ENCODE measurements around the gene AKAP10.

The AKAP10 gene

DNA sequence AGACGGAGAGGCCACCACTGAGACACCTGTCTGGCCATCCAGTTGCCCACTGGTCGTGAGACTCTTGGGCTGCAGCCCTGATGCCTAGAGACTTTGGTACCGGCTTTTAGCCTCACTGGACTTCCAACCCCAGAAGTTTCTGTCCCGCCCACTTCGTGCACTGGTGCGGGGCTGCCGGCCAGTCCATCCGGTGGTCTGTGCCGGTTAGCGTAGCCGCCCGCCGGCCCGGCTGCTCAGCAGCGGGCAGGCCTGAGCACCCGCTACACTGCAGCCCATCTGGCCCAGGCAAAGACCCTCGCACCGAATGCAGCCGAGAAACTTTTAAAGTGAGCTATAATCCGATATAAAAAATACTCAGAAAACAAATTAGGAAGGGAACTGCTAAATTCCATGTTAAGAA, 30.7 kb downstream of the AKAP10 start:
- Histone ChIP-seq H3K9ac (ENCODE audit: low read length) (no peak overlapping the region), H3K27me3 (ENCODE audit: low read depth, low read length) (no peaks in the 10 kb centered on the region), H3K27ac (ENCODE audit: low read length) (no peak overlapping the region), H2AFZ (ENCODE audit: low read depth, low read length) (no peak overlapping the region), H3K4me3 (ENCODE audit: low read length) (no peak overlapping the region), H3K36me3 (replicated peaks; ENCODE audit: low read depth, low read length) (no peaks in the 10 kb centered on the region), H3K4me1 (ENCODE audit: low read length) (no peaks in the 10 kb centered on the region), H3K9me3 (ENCODE audit: insufficient read depth, low read length) (no peaks in the 10 kb centered on the region), H3K79me2 (ENCODE audit: low read length) (peaks cover 8% of the 10 kb centered on the region; the same call in 1 of the 2 replicates), H3K4me2 (ENCODE audit: low read length) (no peak overlapping the region), H4K20me1 (ENCODE audit: insufficient read depth, low read length) (no peaks in the 10 kb centered on the region)
- no peak for TF ChIP-seq EZH2phosphoT487 (IDR thresholded peaks at IDR 0.05; ENCODE audit: low read depth)
- TF ChIP-seq, protein P1, sequence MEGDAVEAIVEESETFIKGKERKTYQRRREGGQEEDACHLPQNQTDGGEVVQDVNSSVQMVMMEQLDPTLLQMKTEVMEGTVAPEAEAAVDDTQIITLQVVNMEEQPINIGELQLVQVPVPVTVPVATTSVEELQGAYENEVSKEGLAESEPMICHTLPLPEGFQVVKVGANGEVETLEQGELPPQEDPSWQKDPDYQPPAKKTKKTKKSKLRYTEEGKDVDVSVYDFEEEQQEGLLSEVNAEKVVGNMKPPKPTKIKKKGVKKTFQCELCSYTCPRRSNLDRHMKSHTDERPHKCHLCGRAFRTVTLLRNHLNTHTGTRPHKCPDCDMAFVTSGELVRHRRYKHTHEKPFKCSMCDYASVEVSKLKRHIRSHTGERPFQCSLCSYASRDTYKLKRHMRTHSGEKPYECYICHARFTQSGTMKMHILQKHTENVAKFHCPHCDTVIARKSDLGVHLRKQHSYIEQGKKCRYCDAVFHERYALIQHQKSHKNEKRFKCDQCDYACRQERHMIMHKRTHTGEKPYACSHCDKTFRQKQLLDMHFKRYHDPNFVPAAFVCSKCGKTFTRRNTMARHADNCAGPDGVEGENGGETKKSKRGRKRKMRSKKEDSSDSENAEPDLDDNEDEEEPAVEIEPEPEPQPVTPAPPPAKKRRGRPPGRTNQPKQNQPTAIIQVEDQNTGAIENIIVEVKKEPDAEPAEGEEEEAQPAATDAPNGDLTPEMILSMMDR (IDR thresholded peaks at IDR 0.05; ENCODE audit: low read depth, low read length) = no peak

DNA sequence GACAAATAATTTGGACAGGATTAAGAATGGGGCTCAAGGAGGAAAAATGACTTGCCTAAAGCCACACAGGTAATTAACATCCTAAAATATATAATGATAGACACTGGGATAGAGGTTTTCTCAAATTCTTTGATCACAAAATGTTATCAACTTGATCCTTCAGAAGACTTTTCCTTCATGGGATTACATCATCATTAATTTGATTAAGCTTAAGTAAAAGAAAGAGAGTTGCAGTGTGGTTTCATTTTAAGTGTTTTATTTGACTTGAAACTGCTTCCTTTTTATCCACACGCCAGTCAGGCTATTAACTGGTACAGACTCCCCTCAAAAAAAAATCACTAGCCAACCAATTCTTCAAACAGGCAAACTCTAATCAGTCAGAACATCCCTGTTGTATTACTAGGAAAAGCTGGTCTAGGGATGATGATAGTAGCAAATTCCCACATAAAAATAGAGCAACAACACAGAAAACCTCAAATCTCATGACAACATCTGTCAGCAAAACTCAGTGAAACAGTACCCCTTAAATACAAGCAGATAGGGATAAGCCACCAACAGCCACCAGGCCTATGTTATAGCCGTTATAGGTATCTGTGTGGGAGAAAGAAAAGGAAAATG, 32.5 kb downstream of the AKAP10 start:
- no peak overlapping the region for H3K4me3 ChIP-seq (ENCODE audit: low read length)

DNA sequence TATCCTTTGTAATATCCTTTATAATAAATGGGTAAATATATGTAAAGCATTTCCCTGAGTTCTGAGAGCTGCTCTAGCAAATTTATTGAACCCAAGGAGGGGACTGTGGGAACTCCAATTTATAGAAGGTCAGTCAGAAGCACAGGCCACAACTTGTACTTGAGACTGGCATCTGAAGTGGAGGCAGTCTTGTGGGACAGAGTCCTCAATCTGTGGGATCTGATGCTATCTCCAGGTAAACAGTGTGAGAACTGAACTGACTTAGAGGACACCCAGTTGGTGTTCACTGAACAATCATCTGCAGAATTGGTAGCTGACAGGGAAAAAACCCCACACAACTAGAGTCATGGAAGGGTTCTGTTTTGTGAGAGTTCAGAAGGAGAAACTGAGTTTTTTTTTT, 34.0 kb downstream of the AKAP10 start:
- H3K4me3 ChIP-seq (ENCODE audit: low read length) = no peak overlapping the region
- no peaks in the 10 kb centered on the region for H4K20me1 ChIP-seq (ENCODE audit: insufficient read depth, low read length)
- H3K27ac ChIP-seq (ENCODE audit: low read length) = no peak overlapping the region
- no peak overlapping the region for H2AFZ ChIP-seq (ENCODE audit: low read depth, low read length)
- H3K4me2 ChIP-seq (ENCODE audit: low read length) = no peak overlapping the region
- no peaks in the 10 kb centered on the region for H3K4me1 ChIP-seq (ENCODE audit: low read length)
- no peaks in the 10 kb centered on the region for H3K36me3 ChIP-seq (replicated peaks; ENCODE audit: low read depth, low read length)
- no peak overlapping the region for H3K9ac ChIP-seq (ENCODE audit: low read length)
- H3K9me3 ChIP-seq (ENCODE audit: insufficient read depth, low read length) = no peaks in the 10 kb centered on the region
- no peak for TF ChIP-seq EZH2phosphoT487 (IDR thresholded peaks at IDR 0.05; ENCODE audit: low read depth)
- TF ChIP-seq, protein P1 (IDR thresholded peaks at IDR 0.05; ENCODE audit: low read depth, low read length) = no peak
- H3K79me2 ChIP-seq (ENCODE audit: low read length) = peaks cover 6% of the 10 kb centered on the region; the same call in 1 of the 2 replicates
- no peaks in the 10 kb centered on the region for H3K27me3 ChIP-seq (ENCODE audit: low read depth, low read length)

More for the DNA sequence above, 32.5 kb downstream of the AKAP10 start:
- H3K36me3 ChIP-seq (replicated peaks; ENCODE audit: low read depth, low read length) = no peaks in the 10 kb centered on the region
- no peak for TF ChIP-seq EZH2phosphoT487 (IDR thresholded peaks at IDR 0.05; ENCODE audit: low read depth)
- TF ChIP-seq, protein P1 (IDR thresholded peaks at IDR 0.05; ENCODE audit: low read depth, low read length) = no peak
- no peak overlapping the region for H3K27ac ChIP-seq (ENCODE audit: low read length)
- no peaks in the 10 kb centered on the region for H3K27me3 ChIP-seq (ENCODE audit: low read depth, low read length)
- no peaks in the 10 kb centered on the region for H3K9me3 ChIP-seq (ENCODE audit: insufficient read depth, low read length)
- H2AFZ ChIP-seq (ENCODE audit: low read depth, low read length) = no peak overlapping the region
- no peaks in the 10 kb centered on the region for H3K4me1 ChIP-seq (ENCODE audit: low read length)
- no peak overlapping the region for H3K9ac ChIP-seq (ENCODE audit: low read length)
- H3K79me2 ChIP-seq (ENCODE audit: low read length) = peaks cover 8% of the 10 kb centered on the region; the same call in 1 of the 2 replicates
- no peaks in the 10 kb centered on the region for H4K20me1 ChIP-seq (ENCODE audit: insufficient read depth, low read length)
- H3K4me2 ChIP-seq (ENCODE audit: low read length) = no peak overlapping the region

- Histone ChIP-seq H3K4me2 (ENCODE audit: low read length) (no peak overlapping the region), H2AFZ (ENCODE audit: low read depth, low read length) (no peak overlapping the region), H3K4me1 (ENCODE audit: low read length) (no peaks in the 10 kb centered on the region), H3K9me3 (ENCODE audit: insufficient read depth, low read length) (no peaks in the 10 kb centered on the region), H4K20me1 (ENCODE audit: insufficient read depth, low read length) (no peaks in the 10 kb centered on the region), H3K27ac (ENCODE audit: low read length) (no peak overlapping the region), H3K9ac (ENCODE audit: low read length) (no peak overlapping the region), H3K79me2 (ENCODE audit: low read length) (no peaks in the 10 kb centered on the region), H3K36me3 (replicated peaks; ENCODE audit: low read depth, low read length) (no peaks in the 10 kb centered on the region), H3K4me3 (ENCODE audit: low read length) (no peak overlapping the region), H3K27me3 (ENCODE audit: low read depth, low read length) (no peaks in the 10 kb centered on the region)
- no peak for TF ChIP-seq EZH2phosphoT487 (IDR thresholded peaks at IDR 0.05; ENCODE audit: low read depth)
- TF ChIP-seq, protein P1 (IDR thresholded peaks at IDR 0.05; ENCODE audit: low read depth, low read length) = no peak
Measured at GRCh38 chr17:19943026-19943425, 34.6 kb downstream of the AKAP10 start.
